ENCODE results near the gene DBH.

The DBH gene

DNA sequence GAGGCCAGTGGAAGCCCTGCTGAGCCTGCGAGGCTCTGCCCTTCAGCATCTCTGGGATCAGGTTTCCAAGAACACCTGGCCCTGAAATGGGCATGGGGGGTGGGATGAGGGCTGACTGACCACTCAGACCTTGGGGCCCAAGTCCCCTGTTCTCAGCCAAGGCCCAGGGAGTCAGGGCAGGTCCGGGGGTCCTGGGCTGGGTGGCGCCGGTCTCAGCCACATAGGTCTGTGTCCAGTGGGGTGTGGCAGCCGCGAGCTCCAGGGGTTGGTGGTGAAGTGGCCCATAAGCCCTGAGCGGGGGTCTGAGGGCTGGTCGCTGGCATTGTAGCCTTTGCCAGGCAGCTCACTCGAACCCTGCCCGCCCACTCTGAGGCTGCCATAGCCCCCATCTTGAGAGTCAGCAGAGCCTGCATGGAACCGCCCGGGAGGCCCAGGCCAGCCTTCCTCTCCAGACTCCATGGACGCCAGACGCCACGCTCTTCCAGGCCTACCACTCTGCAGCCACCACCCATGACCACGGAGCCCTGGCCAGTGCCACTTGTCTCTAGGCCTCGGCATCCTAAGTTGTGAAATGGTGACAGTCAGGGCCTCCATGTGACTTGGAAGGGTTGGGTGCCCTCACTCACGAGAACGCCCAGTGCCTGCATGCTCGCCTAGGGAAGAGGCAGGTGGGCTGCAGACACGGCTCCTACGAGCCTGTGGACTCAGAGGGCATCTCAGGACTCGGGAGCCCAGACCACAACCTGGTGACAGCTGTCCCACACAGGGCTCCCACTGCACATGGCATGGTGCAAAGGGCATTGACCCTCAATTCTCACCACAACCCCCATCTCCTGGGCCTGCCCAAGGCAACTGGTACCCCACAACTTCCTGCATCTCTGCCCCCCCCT lies 6.7 kb upstream of the DBH start:
- H3K9me3 ChIP-seq (ENCODE audit: control insufficient read depth, insufficient read depth, low read length) = no peaks in the 10 kb centered on the region
- H3K4me3 ChIP-seq (ENCODE audit: low read depth, low read length) = no peak overlapping the region
- no peaks in the 10 kb centered on the region for H3K27me3 ChIP-seq (ENCODE audit: control insufficient read depth, insufficient read depth, low read length)
- H3K36me3 ChIP-seq (ENCODE audit: control insufficient read depth, insufficient read depth, low read length) = no peaks in the 10 kb centered on the region
- peaks cover 2% of the 10 kb centered on the region for H3K4me1 ChIP-seq (ENCODE audit: control insufficient read depth, insufficient read depth, low read length)
- no peak overlapping the region for H3K9ac ChIP-seq (ENCODE audit: low read depth, low read length)

DNA sequence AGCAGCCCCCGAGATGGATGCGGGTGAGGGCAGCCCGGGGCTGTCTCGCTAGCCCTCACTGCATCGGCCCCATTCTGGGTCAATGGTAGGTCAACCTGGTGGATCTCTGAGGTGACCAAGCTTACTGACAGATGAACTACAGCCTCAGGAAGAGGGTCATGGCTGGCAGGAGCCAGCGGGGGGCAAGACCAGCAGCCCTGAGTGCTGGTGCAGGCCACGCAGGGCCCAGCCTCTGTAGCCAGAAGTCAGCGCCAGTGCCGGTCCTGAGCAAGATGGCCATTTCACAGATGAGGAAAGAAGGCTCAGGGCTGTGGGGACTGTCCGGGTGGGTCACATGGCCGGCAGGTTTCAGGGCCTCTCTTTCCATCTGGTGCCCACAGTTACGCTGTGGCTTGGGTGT lies 5.1 kb upstream of the DBH start:
- peaks cover 2% of the 10 kb centered on the region for H3K4me1 ChIP-seq (ENCODE audit: control insufficient read depth, insufficient read depth, low read length)
- H3K9me3 ChIP-seq (ENCODE audit: control insufficient read depth, insufficient read depth, low read length) = no peaks in the 10 kb centered on the region
- H3K27me3 ChIP-seq (ENCODE audit: control insufficient read depth, insufficient read depth, low read length) = no peaks in the 10 kb centered on the region
- H3K9ac ChIP-seq (ENCODE audit: low read depth, low read length) = no peak overlapping the region
- H3K36me3 ChIP-seq (ENCODE audit: control insufficient read depth, insufficient read depth, low read length) = no peaks in the 10 kb centered on the region
- H3K4me3 ChIP-seq (ENCODE audit: low read depth, low read length) = no peak overlapping the region

DNA sequence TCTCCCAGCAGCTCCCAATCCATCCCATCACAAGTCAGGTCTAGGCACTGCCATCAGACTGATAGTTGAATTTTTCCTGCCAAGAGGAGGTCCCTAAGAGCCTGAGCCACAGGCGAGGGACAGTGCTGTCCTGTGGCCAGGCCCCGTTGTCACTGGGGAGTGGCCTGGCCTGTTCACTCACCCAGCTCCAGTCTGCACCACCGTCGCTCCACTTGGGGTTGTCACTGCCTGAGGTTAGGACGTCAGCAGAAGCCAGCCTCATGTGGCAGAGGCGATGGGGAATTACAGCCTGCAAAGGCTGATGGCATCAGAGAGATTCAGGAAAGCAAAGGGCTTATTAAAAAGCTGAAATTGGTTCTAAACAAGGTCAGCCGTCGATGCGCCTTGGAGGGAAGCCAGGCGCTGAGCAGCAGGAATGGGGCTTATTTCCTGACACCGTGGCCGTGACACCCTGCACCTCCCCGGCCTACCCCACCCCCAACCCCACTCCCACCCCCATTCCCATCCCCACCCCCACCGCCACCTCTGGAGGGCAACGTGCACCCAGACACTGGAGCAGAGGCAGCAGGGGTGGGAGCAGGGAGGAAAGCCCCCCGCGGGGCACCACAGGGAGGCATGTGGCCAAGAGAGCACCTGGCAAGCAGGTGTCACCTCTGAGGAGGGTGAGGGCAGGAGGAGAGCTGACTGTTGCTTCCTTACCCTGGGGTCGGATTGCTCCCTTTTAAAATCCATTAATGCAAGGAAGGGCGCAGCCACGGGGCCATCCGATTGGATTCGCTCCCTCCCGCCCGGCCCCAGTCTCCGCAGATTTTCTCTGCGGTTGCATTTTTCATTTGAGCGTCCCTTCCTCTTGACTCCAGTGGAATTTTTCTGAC lies 3.1 kb upstream of the DBH start:
- Histone ChIP-seq H3K36me3 (ENCODE audit: control insufficient read depth, insufficient read depth, low read length) (no peaks in the 10 kb centered on the region), H3K9me3 (ENCODE audit: control insufficient read depth, insufficient read depth, low read length) (no peaks in the 10 kb centered on the region), H3K9ac (ENCODE audit: low read depth, low read length) (no peak overlapping the region), H3K27me3 (ENCODE audit: control insufficient read depth, insufficient read depth, low read length) (no peaks in the 10 kb centered on the region), H3K4me3 (ENCODE audit: low read depth, low read length) (no peak overlapping the region), H3K4me1 (ENCODE audit: control insufficient read depth, insufficient read depth, low read length) (peaks cover 2% of the 10 kb centered on the region)

DNA sequence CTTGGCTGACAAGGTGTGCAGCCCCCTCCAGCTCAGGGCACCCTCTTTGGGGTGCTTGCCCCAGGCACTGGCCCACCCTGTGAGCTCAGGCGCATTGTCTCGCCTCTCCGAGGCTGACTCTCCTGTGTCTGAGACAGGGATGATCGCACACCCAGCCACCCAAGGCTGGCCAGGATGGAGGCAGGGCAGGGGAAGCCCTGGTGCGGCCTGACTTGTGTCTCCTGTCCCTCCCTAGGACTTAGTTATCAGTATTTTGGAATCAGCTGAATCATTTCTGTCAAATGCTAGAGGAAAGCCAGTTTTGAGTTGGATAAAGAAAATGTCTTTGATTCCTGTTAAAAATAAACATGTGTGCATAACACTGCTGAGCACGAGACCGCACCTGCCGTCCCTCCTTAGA lies 2.5 kb upstream of the DBH start:
- no peak overlapping the region for H3K4me3 ChIP-seq (ENCODE audit: low read depth, low read length)
- H3K36me3 ChIP-seq (ENCODE audit: control insufficient read depth, insufficient read depth, low read length) = no peaks in the 10 kb centered on the region
- no peaks in the 10 kb centered on the region for H3K9me3 ChIP-seq (ENCODE audit: control insufficient read depth, insufficient read depth, low read length)
- peaks cover 2% of the 10 kb centered on the region for H3K4me1 ChIP-seq (ENCODE audit: control insufficient read depth, insufficient read depth, low read length)
- H3K9ac ChIP-seq (ENCODE audit: low read depth, low read length) = no peak overlapping the region
- no peaks in the 10 kb centered on the region for H3K27me3 ChIP-seq (ENCODE audit: control insufficient read depth, insufficient read depth, low read length)

DNA sequence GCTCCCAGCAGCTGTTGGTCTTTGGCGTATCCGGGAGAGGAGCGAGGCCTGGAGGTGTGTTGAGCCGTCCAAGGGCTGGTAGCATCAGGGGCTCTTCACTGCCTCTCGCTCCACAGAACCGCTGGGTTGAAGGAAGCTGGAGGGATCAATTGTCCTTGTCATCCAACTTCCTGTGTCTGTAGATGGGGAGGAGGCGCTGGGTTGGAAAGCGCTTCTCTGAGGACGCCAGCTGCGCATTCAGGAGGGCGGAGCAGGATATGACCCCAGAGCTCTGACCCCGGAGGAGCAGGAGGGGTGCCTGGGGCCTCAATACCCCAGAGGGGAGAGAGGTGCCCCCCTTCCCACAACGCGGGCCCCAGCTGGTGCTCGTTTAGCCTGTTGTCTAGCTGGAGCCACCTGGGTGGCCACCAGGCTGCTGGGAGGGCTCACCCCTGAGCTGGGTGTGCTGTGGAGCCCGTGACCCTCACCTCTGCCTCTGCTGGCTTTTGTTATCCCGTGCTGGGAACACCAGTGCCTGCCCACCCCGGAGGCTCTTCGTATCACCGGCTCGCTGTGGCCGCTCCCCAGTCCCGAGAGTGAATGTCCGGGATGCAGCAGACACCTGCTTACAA lies 2.0 kb upstream of the DBH start:
- H3K4me3 ChIP-seq (ENCODE audit: low read depth, low read length) = no peak overlapping the region
- H3K9ac ChIP-seq (ENCODE audit: low read depth, low read length) = no peak overlapping the region
- H3K4me1 ChIP-seq (ENCODE audit: control insufficient read depth, insufficient read depth, low read length) = peaks cover 2% of the 10 kb centered on the region
- H3K27me3 ChIP-seq (ENCODE audit: control insufficient read depth, insufficient read depth, low read length) = no peaks in the 10 kb centered on the region
- H3K9me3 ChIP-seq (ENCODE audit: control insufficient read depth, insufficient read depth, low read length) = no peaks in the 10 kb centered on the region
- H3K36me3 ChIP-seq (ENCODE audit: control insufficient read depth, insufficient read depth, low read length) = no peaks in the 10 kb centered on the region

DNA sequence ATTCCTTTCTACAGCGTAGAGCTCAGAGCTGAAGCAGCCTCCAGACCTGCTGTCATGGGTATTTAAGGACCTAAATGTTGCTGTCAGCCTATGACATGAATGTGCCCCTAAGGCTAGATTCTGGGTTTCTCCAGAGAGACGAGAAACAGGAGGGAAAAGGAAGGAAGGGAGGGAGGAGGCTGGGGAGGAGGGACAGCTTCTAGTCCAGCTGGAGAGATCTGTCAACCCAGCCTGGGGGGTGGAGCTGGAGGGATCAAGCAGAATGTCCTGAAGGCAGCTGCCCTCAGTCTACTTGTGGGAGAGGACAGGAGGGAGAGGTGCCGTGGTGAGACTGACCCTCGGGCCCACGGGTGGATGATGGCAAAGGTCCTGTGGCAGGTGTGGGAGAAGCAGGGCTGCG lies 1.1 kb upstream of the DBH start:
- H3K27me3 ChIP-seq (ENCODE audit: control insufficient read depth, insufficient read depth, low read length) = no peaks in the 10 kb centered on the region
- H3K4me1 ChIP-seq (ENCODE audit: control insufficient read depth, insufficient read depth, low read length) = peaks cover 2% of the 10 kb centered on the region
- H3K4me3 ChIP-seq (ENCODE audit: low read depth, low read length) = no peak overlapping the region
- no peaks in the 10 kb centered on the region for H3K9me3 ChIP-seq (ENCODE audit: control insufficient read depth, insufficient read depth, low read length)
- H3K9ac ChIP-seq (ENCODE audit: low read depth, low read length) = no peak overlapping the region
- H3K36me3 ChIP-seq (ENCODE audit: control insufficient read depth, insufficient read depth, low read length) = no peaks in the 10 kb centered on the region

DNA sequence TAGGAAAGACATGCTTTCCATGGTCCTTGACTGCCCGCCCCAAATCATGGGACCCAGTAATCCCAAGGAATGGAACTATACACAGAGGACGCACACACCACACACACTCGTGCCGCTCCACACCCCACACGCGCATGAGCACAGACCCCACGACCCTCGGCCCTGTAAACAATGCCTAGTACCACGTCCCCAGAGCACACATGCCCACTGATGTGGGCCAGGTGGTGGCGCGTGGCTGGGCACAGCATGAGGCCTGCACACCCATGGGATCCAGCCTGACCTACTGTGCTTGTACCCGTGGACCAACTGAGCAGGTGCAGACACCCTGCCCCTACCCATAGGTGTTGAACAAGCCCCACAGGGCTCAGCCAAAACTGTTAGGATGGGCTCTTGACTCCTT lies 739 bp downstream of the DBH start:
- H3K36me3 ChIP-seq (ENCODE audit: control insufficient read depth, insufficient read depth, low read length) = no peaks in the 10 kb centered on the region
- H3K27me3 ChIP-seq (ENCODE audit: control insufficient read depth, insufficient read depth, low read length) = no peaks in the 10 kb centered on the region
- no peaks in the 10 kb centered on the region for H3K9me3 ChIP-seq (ENCODE audit: control insufficient read depth, insufficient read depth, low read length)
- no peak overlapping the region for H3K4me3 ChIP-seq (ENCODE audit: low read depth, low read length)
- H3K4me1 ChIP-seq (ENCODE audit: control insufficient read depth, insufficient read depth, low read length) = peaks cover 2% of the 10 kb centered on the region
- H3K9ac ChIP-seq (ENCODE audit: low read depth, low read length) = no peak overlapping the region

DNA sequence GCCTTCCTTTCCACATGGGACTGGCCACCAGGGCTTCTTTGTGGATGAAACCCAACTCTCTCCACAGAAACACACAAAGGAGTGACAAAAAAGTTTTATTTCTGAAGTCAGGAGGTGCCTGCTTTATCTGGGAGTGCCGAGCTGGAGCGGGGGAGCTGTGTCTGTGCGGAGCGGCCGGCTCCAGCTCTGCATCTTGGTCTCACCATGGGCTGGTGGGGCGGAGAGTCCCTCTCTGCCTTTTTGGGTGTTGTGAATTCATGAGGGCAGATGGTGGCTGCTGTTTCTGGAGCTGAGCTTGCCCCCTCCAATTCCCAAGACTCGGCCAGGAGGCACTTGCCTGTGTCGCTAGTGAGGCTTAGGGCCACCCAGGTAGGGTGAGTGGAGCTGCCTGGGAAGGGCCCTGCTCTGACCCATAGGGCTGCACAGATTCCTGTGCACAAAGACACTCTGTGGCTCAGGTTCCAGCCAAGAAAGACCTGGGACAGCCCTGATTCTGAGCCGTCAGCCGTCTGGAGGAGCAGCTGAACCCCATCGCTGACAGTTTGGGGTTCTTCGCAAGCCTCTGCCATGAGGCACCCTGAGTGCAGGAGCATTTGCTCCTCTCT lies 1.4 kb downstream of the DBH start:
- Histone ChIP-seq H3K9ac (ENCODE audit: low read depth, low read length) (no peak overlapping the region), H3K4me1 (ENCODE audit: control insufficient read depth, insufficient read depth, low read length) (peaks cover 2% of the 10 kb centered on the region), H3K9me3 (ENCODE audit: control insufficient read depth, insufficient read depth, low read length) (no peaks in the 10 kb centered on the region), H3K4me3 (ENCODE audit: low read depth, low read length) (no peak overlapping the region), H3K36me3 (ENCODE audit: control insufficient read depth, insufficient read depth, low read length) (no peaks in the 10 kb centered on the region), H3K27me3 (ENCODE audit: control insufficient read depth, insufficient read depth, low read length) (no peaks in the 10 kb centered on the region)

DNA sequence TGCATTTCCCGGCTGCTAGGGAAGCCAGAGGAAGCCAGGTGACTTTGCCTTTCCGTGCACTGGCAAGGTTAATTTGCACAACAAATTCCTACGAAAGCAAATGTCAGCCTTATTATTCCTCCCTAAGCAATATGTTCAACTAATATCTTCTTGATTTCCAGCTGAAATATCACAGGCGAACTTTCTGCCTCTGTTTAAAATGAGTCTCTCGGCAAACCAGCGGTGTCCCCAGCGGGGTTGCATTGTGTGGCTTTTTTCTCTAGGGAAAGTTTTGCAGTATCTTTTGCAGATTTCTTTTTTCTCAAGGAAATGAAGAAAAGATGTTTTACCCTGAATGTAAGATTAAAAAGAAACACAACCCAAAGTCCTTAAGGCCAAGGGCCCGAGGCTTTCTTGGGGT lies 1.9 kb downstream of the DBH start:
- Histone ChIP-seq H3K9me3 (ENCODE audit: control insufficient read depth, insufficient read depth, low read length) (no peaks in the 10 kb centered on the region), H3K9ac (ENCODE audit: low read depth, low read length) (no peak overlapping the region), H3K4me3 (ENCODE audit: low read depth, low read length) (no peak overlapping the region), H3K36me3 (ENCODE audit: control insufficient read depth, insufficient read depth, low read length) (no peaks in the 10 kb centered on the region), H3K27me3 (ENCODE audit: control insufficient read depth, insufficient read depth, low read length) (no peaks in the 10 kb centered on the region), H3K4me1 (ENCODE audit: control insufficient read depth, insufficient read depth, low read length) (peaks cover 2% of the 10 kb centered on the region)

DNA sequence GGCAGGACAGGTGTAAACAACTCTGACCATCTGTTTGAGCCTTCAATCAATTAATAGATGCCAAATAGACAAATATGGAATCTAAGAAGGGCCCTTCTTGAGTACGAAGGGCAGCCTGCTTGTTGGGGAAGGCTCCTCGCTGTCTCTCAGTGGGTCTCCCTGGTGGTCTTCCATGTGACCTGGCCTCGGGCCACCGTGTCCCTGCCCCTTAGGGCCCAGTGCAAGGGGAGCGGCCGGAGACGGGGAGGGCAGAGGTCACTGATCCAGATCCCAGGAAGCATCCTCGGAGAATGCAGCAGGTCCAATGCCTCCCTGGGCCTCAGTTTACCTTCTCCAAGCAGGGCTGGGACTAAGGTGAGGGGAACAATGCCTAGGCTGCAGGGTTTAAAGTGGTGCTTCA lies 2.5 kb downstream of the DBH start:
- H3K4me1 ChIP-seq (ENCODE audit: control insufficient read depth, insufficient read depth, low read length) = peaks cover 2% of the 10 kb centered on the region
- H3K9ac ChIP-seq (ENCODE audit: low read depth, low read length) = no peak overlapping the region
- H3K27me3 ChIP-seq (ENCODE audit: control insufficient read depth, insufficient read depth, low read length) = no peaks in the 10 kb centered on the region

DNA sequence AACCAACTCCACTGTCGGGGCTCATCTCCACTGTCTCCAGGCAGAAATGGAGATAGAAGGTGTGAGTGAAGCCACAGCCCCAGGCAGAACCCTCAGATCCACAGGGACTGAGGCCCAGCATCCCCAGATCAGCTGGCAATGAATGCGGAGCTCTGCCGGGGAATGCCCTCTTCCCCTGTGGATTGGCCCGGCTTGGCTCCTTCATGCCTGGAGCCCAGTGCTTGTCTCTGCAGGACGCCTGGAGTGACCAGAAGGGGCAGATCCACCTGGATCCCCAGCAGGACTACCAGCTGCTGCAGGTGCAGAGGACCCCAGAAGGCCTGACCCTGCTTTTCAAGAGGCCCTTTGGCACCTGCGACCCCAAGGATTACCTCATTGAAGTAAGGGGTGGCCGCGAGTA lies 3.5 kb downstream of the DBH start:
- Histone ChIP-seq H3K4me1 (ENCODE audit: control insufficient read depth, insufficient read depth, low read length) (no peaks in the 10 kb centered on the region), H3K9ac (ENCODE audit: low read depth, low read length) (no peak overlapping the region), H3K36me3 (ENCODE audit: control insufficient read depth, insufficient read depth, low read length) (no peaks in the 10 kb centered on the region), H3K27me3 (ENCODE audit: control insufficient read depth, insufficient read depth, low read length) (no peaks in the 10 kb centered on the region), H3K4me3 (ENCODE audit: low read depth, low read length) (no peak overlapping the region), H3K9me3 (ENCODE audit: control insufficient read depth, insufficient read depth, low read length) (no peaks in the 10 kb centered on the region)

More for the DNA sequence above, 2.5 kb downstream of the DBH start:
- Histone ChIP-seq H3K36me3 (ENCODE audit: control insufficient read depth, insufficient read depth, low read length) (no peaks in the 10 kb centered on the region), H3K4me3 (ENCODE audit: low read depth, low read length) (no peak overlapping the region), H3K9me3 (ENCODE audit: control insufficient read depth, insufficient read depth, low read length) (no peaks in the 10 kb centered on the region)
